Right atrium auricular region (tissue), 2 donors: Measurements from ENCODE around the gene ETV6. TPM values are rescaled to one million over a fixed set of nuclear protein-coding genes. Genes with fewer than 3 reads are reported as not detected.

Experiments
- DNase-seq: peaks from one replicate; pipeline ENCODE4 v3.0.0-alpha.2; 2019; ENCODE audit warnings: low spot score
- H3K27ac ChIP-seq, 2 donors: fragments of 200-600 bp; sonication (generic); 1 replicate in 1 of 2; 2 replicates in 1 of 2; pipeline ENCODE4 v1.5.1; 2016 to 2019
- H3K27me3 ChIP-seq, 2 donors: fragments of 200-600 bp; sonication (generic); one replicate each; pipeline versions ENCODE4 v1.5.1 to v1.6.0; 2017 to 2019
- H3K36me3 ChIP-seq: fragments of 200-600 bp; sonication (generic); one replicate; pipeline ENCODE4 v1.5.1; 2016
- H3K4me1 ChIP-seq, 2 donors: fragments of 200-600 bp; sonication (generic); one replicate each; pipeline versions ENCODE4 v1.5.1 to v1.6.0; 2017 to 2019
- H3K4me3 ChIP-seq, 2 donors: fragments of 200-600 bp; sonication (generic); 1 replicate in 1 of 2; 2 replicates in 1 of 2; pipeline ENCODE4 v1.5.1; 2017 to 2019; ENCODE audit warnings: mild to moderate bottlenecking in 1 of 2, moderate library complexity in 1 of 2
- H3K9me3 ChIP-seq, 2 donors: fragments of 200-600 bp; sonication (generic); one replicate each; pipeline ENCODE4 v1.5.1; 2019
- CTCF ChIP-seq, 2 donors: fragments of 200-600 bp; sonication (generic); IDR thresholded peaks; one replicate each; pipeline ENCODE4 v1.5.1; 2019; ENCODE audit warnings: antibody characterized with exemption in 2 of 2
- total RNA-seq, 2 donors: library from RNA; depleted of rRNA; stranded (reverse); fragments of >200 nt; gene quantifications; one replicate each; pipeline ENCODE4 v1.1.0, GENCODE V29; 2016

The ETV6 gene
- total RNA-seq, 2 donors from 2014 or later, result 6.7 TPM

- DNase-seq, result no peak
- Histone ChIP-seq H3K9me3 (no peaks in the 10 kb centered on the region), H3K4me1 (peaks cover 0 to 17% of the 10 kb centered on the region in 2 donors), H3K27me3 (no peaks in the 10 kb centered on the region), H3K36me3 (no peaks in the 10 kb centered on the region), H3K4me3 (no peak overlapping the region), H3K27ac (no peak overlapping the region)
- TF ChIP-seq CTCF (IDR thresholded peaks at IDR 0.05), result no peak
Measured at GRCh38 chr12:11823043-11823442, 173.6 kb downstream of the ETV6 start.

- Histone ChIP-seq H3K27me3 (no peaks in the 10 kb centered on the region), H3K27ac (no peak overlapping the region), H3K4me1 (peaks cover 0 to 17% of the 10 kb centered on the region in 2 donors), H3K4me3 (no peak overlapping the region), H3K9me3 (no peaks in the 10 kb centered on the region), H3K36me3 (no peaks in the 10 kb centered on the region)
- no peak for DNase-seq
- TF ChIP-seq CTCF (IDR thresholded peaks at IDR 0.05), result no peak
Measured at GRCh38 chr12:11823593-11823992, 174.1 kb downstream of the ETV6 start.

GRCh38 chr12:11824069-11824468 lies 174.6 kb downstream of the ETV6 start:
- Histone ChIP-seq H3K36me3 (no peaks in the 10 kb centered on the region), H3K27ac (no peak overlapping the region), H3K4me1 (peaks cover 0 to 21% of the 10 kb centered on the region in 2 donors), H3K9me3 (no peaks in the 10 kb centered on the region), H3K27me3 (no peaks in the 10 kb centered on the region), H3K4me3 (no peak overlapping the region)
- no peak for TF ChIP-seq CTCF (IDR thresholded peaks at IDR 0.05)
- no peak for DNase-seq

- TF ChIP-seq CTCF (IDR thresholded peaks at IDR 0.05), result no peak
- no peak overlapping the region for H3K27ac ChIP-seq
- H3K4me1 ChIP-seq, result peaks cover 0 to 27% of the 10 kb centered on the region in 2 donors
- no peaks in the 10 kb centered on the region for H3K9me3 ChIP-seq
- H3K4me3 ChIP-seq, result no peak overlapping the region
- H3K36me3 ChIP-seq, result no peaks in the 10 kb centered on the region
- no peak for DNase-seq
- no peaks in the 10 kb centered on the region for H3K27me3 ChIP-seq
Measured at GRCh38 chr12:11824736-11825135, 175.3 kb downstream of the ETV6 start.

- Histone ChIP-seq H3K27me3 (no peaks in the 10 kb centered on the region), H3K36me3 (no peaks in the 10 kb centered on the region), H3K4me3 (no peak overlapping the region), H3K27ac (no peak overlapping the region), H3K4me1 (peaks cover 0 to 33% of the 10 kb centered on the region in 2 donors), H3K9me3 (no peaks in the 10 kb centered on the region)
- DNase-seq, result no peak
- TF ChIP-seq CTCF (IDR thresholded peaks at IDR 0.05), result no peak
Measured at GRCh38 chr12:11825278-11825677, 175.8 kb downstream of the ETV6 start.

GRCh38 chr12:11826574-11826973 lies 177.1 kb downstream of the ETV6 start:
- H3K27ac ChIP-seq, result peak overlapping the region in 1 of 2 donors; percentile 13
- no peaks in the 10 kb centered on the region for H3K27me3 ChIP-seq
- no peaks in the 10 kb centered on the region for H3K9me3 ChIP-seq
- H3K4me3 ChIP-seq, result no peak overlapping the region
- no peak for DNase-seq
- no peaks in the 10 kb centered on the region for H3K36me3 ChIP-seq
- H3K4me1 ChIP-seq, result peaks cover 0 to 46% of the 10 kb centered on the region in 2 donors
- no peak for TF ChIP-seq CTCF (IDR thresholded peaks at IDR 0.05)
